SH-SY5Y (cell line): ENCODE data around the gene LHX5.

ENCODE experiments used
- GATA2 ChIP-seq: IDR thresholded peaks from 2 replicates; pipeline ENCODE4 v1.6.1; 2011; ENCODE audit warnings: mild to moderate bottlenecking, low read depth, low read length
- GATA3 ChIP-seq: IDR thresholded peaks from 2 replicates; pipeline ENCODE4 v1.6.1; 2011; ENCODE audit warnings: low read depth, mild to moderate bottlenecking, low read length, moderate library complexity

GRCh38 chr12:113480336-113480971, 8.8 kb upstream of the LHX5 start:
- TF ChIP-seq GATA3, result no peak
- TF ChIP-seq GATA2, result no peak
